H9 (cell line): ENCODE data around the gene TSPAN3. TPM values are rescaled to one million over a fixed set of nuclear protein-coding genes. Genes with fewer than 3 reads are reported as not detected.

Experiments used
- DNase-seq: peaks from one replicate; pipeline ENCODE4 v3.0.0-alpha.2; 2017
- H2AFZ ChIP-seq: one replicate; pipeline ENCODE4 v1.6.1; 2013; ENCODE audit warnings: mild to moderate bottlenecking, low read length, control low read depth, moderate library complexity
- H2AK5ac ChIP-seq: 2 replicates; pipeline ENCODE4 v1.6.1; 2013; ENCODE audit warnings: low read length, control low read depth, mixed read lengths; ENCODE audit not compliant: insufficient read length
- H2BK120ac ChIP-seq: one replicate; pipeline ENCODE4 v1.6.1; 2013; ENCODE audit warnings: low read depth, mild to moderate bottlenecking, low read length, control low read depth, inconsistent platforms; ENCODE audit not compliant: poor library complexity, severe bottlenecking
- H2BK12ac ChIP-seq: 2 replicates; pipeline ENCODE4 v1.6.1; 2013; ENCODE audit warnings: low read length, control low read depth, mixed read lengths, low read depth; ENCODE audit not compliant: insufficient read length
- H2BK15ac ChIP-seq: 2 replicates; pipeline ENCODE4 v1.6.1; 2013; ENCODE audit warnings: low read depth, low read length, control low read depth
- H2BK20ac ChIP-seq: one replicate; pipeline ENCODE4 v1.6.1; 2013; ENCODE audit warnings: low read depth, mild to moderate bottlenecking, low read length, control low read depth, inconsistent platforms; ENCODE audit not compliant: poor library complexity, severe bottlenecking
- H2BK5ac ChIP-seq: 2 replicates; pipeline ENCODE4 v1.6.1; 2013; ENCODE audit warnings: low read length, control low read depth, mixed read lengths; ENCODE audit not compliant: insufficient read length
- H3K14ac ChIP-seq: 2 replicates; pipeline ENCODE4 v1.6.1; 2013; ENCODE audit warnings: low read length, control low read depth; ENCODE audit not compliant: insufficient read depth
- H3K18ac ChIP-seq: 2 replicates; pipeline ENCODE4 v1.6.1; 2013; ENCODE audit warnings: low read depth, mild to moderate bottlenecking, mixed read lengths, low read length, control low read depth; ENCODE audit not compliant: insufficient read length
- H3K23ac ChIP-seq: 2 replicates; pipeline ENCODE4 v1.6.1; 2013; ENCODE audit warnings: low read length, control low read depth, mixed read lengths, low read depth; ENCODE audit not compliant: insufficient read length
- H3K23me2 ChIP-seq: 2 replicates; pipeline ENCODE4 v1.6.1; 2013; ENCODE audit warnings: low read depth, mild to moderate bottlenecking, mixed read lengths, low read length, control low read depth; ENCODE audit not compliant: insufficient read length, poor library complexity, severe bottlenecking
- H3K27ac ChIP-seq: 2 replicates; pipeline ENCODE4 v1.5.1; 2013; ENCODE audit warnings: low read length, control low read depth, mixed read lengths, low read depth; ENCODE audit not compliant: insufficient read length
- H3K27me3 ChIP-seq: 2 replicates; pipeline ENCODE4 v1.6.1; 2013; ENCODE audit warnings: low read length, control low read depth, inconsistent platforms; ENCODE audit not compliant: insufficient read depth
- H3K4ac ChIP-seq: 2 replicates; pipeline ENCODE4 v1.6.1; 2013; ENCODE audit warnings: low read depth, mild to moderate bottlenecking, control low read depth, inconsistent platforms, low read length, moderate library complexity
- H3K4me1 ChIP-seq: 2 replicates; pipeline ENCODE4 v1.6.1; 2013; ENCODE audit warnings: low read length, control low read depth, inconsistent platforms; ENCODE audit not compliant: insufficient read depth
- H3K4me2 ChIP-seq: 2 replicates; pipeline ENCODE4 v1.6.1; 2013; ENCODE audit warnings: low read length, control low read depth, mixed read lengths; ENCODE audit not compliant: insufficient read length, insufficient read depth
- H3K56ac ChIP-seq: 2 replicates; pipeline ENCODE4 v1.6.1; 2013; ENCODE audit warnings: low read depth, mild to moderate bottlenecking, mixed read lengths, low read length, control low read depth; ENCODE audit not compliant: insufficient read length
- H3K79me1 ChIP-seq: 2 replicates; pipeline ENCODE4 v1.6.1; 2013; ENCODE audit warnings: low read depth, mild to moderate bottlenecking, moderate library complexity, low read length, control low read depth, inconsistent platforms; ENCODE audit not compliant: insufficient read depth, poor library complexity, severe bottlenecking
- H3K79me2 ChIP-seq: 2 replicates; pipeline ENCODE4 v1.6.1; 2013; ENCODE audit warnings: low read length, control low read depth, inconsistent platforms; ENCODE audit not compliant: insufficient read depth
- H3K9ac ChIP-seq: 2 replicates; pipeline ENCODE4 v1.6.1; 2013; ENCODE audit warnings: low read length, control low read depth, mixed read lengths; ENCODE audit not compliant: insufficient read length; ENCODE audit errors: extremely low read depth
- H3K9me3 ChIP-seq: one replicate; pipeline ENCODE4 v1.6.1; 2013; ENCODE audit warnings: low read depth, low read length, inconsistent platforms; ENCODE audit not compliant: control insufficient read depth
- H3T11ph ChIP-seq: one replicate; pipeline ENCODE4 v1.6.1; 2013; ENCODE audit warnings: mild to moderate bottlenecking, low read length, control low read depth, inconsistent platforms
- H4K20me1 ChIP-seq: one replicate; pipeline ENCODE4 v1.6.1; 2013; ENCODE audit not compliant: control insufficient read depth, insufficient read length, insufficient read depth
- H4K5ac ChIP-seq: 2 replicates; pipeline ENCODE4 v1.6.1; 2013; ENCODE audit warnings: low read depth, mild to moderate bottlenecking, mixed read lengths, low read length, control low read depth; ENCODE audit not compliant: insufficient read length
- H4K8ac ChIP-seq: replicated peaks from 2 replicates; pipeline ENCODE4 v1.6.1; 2013; ENCODE audit warnings: low read length, control low read depth, mixed read lengths, low read depth; ENCODE audit not compliant: insufficient read length
- H4K91ac ChIP-seq: 2 replicates; pipeline ENCODE4 v1.6.1; 2013; ENCODE audit warnings: low read depth, mild to moderate bottlenecking, moderate library complexity, mixed read lengths, low read length, control low read depth; ENCODE audit not compliant: insufficient read length
- H3K27ac Mint-ChIP-seq, 3 experiments: 2 replicates in 2 of 3; 3 replicates in 1 of 3; pipeline ENCODE4 v1.8.0; 2020 to 2021; ENCODE audit warnings: mixed read lengths in 3 of 3, mild to moderate bottlenecking in 1 of 3, moderate library complexity in 1 of 3
- H3K27me3 Mint-ChIP-seq: 2 replicates; pipeline ENCODE4 v1.8.0; 2021; ENCODE audit warnings: low read depth, mild to moderate bottlenecking, moderate library complexity, mixed read lengths
- H3K36me3 Mint-ChIP-seq, 3 experiments: 2 replicates in 2 of 3; 3 replicates in 1 of 3; pipeline ENCODE4 v1.8.0; 2020 to 2021; ENCODE audit warnings: low read depth in 3 of 3, mixed read lengths in 3 of 3; ENCODE audit not compliant: insufficient read depth in 1 of 3
- H3K4me1 Mint-ChIP-seq, 2 experiments: 2 replicates each; pipeline ENCODE4 v1.8.0; 2020; ENCODE audit warnings: mixed read lengths in 2 of 2
- H3K4me3 Mint-ChIP-seq, 2 experiments: 2 replicates in 1 of 2; 3 replicates in 1 of 2; pipeline ENCODE4 v1.8.0; 2020 to 2021; ENCODE audit warnings: mild to moderate bottlenecking in 2 of 2, mixed read lengths in 2 of 2, moderate library complexity in 1 of 2
- H3K9me3 Mint-ChIP-seq, 2 experiments: 2 replicates in 1 of 2; 3 replicates in 1 of 2; pipeline ENCODE4 v1.8.0; 2020; ENCODE audit warnings: mild to moderate bottlenecking in 2 of 2, mixed read lengths in 2 of 2, moderate library complexity in 1 of 2
- CTCF ChIP-seq: fragments of 200-600 bp; sonication (generic); conservative IDR thresholded peaks from 3 replicates; pipeline ENCODE4 v1.8.0; 2021; ENCODE audit warnings: antibody characterized with exemption, mild to moderate bottlenecking
- WGBS: extraction: QIAGEN DNeasy Blood & Tissue Kit; methylation state at CpG from one replicate; pipeline ENCODE4 v1.1.7; 2013; ENCODE audit warnings: missing lambda C conversion rate, low lambda C conversion rate, mixed read lengths; ENCODE audit not compliant: insufficient read length; ENCODE audit errors: extremely low coverage; 5-methylcytosine and 5-hydroxymethylcytosine counted together
- total RNA-seq: library from RNA; stranded (reverse); gene quantifications from 2 replicates; pipeline ENCODE4 v1.2.1, GENCODE V29; 2021

Gene TSPAN3
- total RNA-seq, 1 experiment from 2014 or later, result 117 TPM

GRCh38 chr15:77066971-77067690, 3.8 kb downstream of the TSPAN3 start:
- H3K27ac Mint-ChIP-seq, result no peak overlapping the region; a peak in 1 of 7 replicates

More at GRCh38 chr15:77066971-77067690, 3.8 kb downstream of the TSPAN3 start:
- Histone ChIP-seq H3K14ac (no peak overlapping the region), H3K4me1 (peaks cover 3% of the 10 kb centered on the region), H4K8ac (no peak overlapping the region), H2BK5ac (no peak overlapping the region), H3K9ac (no peak overlapping the region), H4K91ac (no peak overlapping the region), H3K27me3 (no peaks in the 10 kb centered on the region), H3K79me1 (no peaks in the 10 kb centered on the region), H3K4me2 (no peak overlapping the region), H3K56ac (no peak overlapping the region), H2AFZ (no peak overlapping the region), H2BK12ac (no peak overlapping the region), H2BK120ac (no peak overlapping the region), H3K9me3 (no peaks in the 10 kb centered on the region), H3K23me2 (peaks cover 6% of the 10 kb centered on the region), H3K79me2 (peaks cover 14% of the 10 kb centered on the region; the same call in 1 of the 2 replicates), H4K5ac (no peak overlapping the region), H2BK20ac (no peak overlapping the region), H2AK5ac (no peak overlapping the region), H4K20me1 (no peaks in the 10 kb centered on the region), H3K27ac (no peak overlapping the region), H2BK15ac (no peak overlapping the region), H3K23ac (no peak overlapping the region), H3K4ac (no peak overlapping the region), H3K18ac (no peak overlapping the region), H3T11ph (no peak overlapping the region)
- H3K27me3 Mint-ChIP-seq, result no peaks in the 10 kb centered on the region; the same call in 1 of the 2 replicates
- H3K4me3 Mint-ChIP-seq, result no peak overlapping the region
- no peak for DNase-seq
- H3K36me3 Mint-ChIP-seq, result peaks cover 2 to 8% (median 4%) of the 10 kb centered on the region in 3 experiments; a peak in 5 of 7 replicates
- TF ChIP-seq CTCF, result no peak
- peaks cover 31 to 34% of the 10 kb centered on the region in 2 experiments for H3K4me1 Mint-ChIP-seq
- WGBS, result no CpG with 5 or more reads among the region's 3 CpGs
- no peaks in the 10 kb centered on the region for H3K9me3 Mint-ChIP-seq
